SKM-1 (cell line): ENCODE data around the gene NME4.
A peak's percentile ranks its signal among the peaks of the same experiment; 100 is the strongest.

ENCODE experiments used
- DNase-seq: peaks from one replicate; lab custom pipeline; 2025; ENCODE audit not compliant: unreplicated experiment; lab: John Stamatoyannopoulos, UW

The NME4 gene

GRCh38 chr16:363110-363765, 33.8 kb upstream of the NME4 start:
- DNase-seq, result no peak

GRCh38 chr16:363766-364490, 33.1 kb upstream of the NME4 start:
- no peak for DNase-seq

DNA sequence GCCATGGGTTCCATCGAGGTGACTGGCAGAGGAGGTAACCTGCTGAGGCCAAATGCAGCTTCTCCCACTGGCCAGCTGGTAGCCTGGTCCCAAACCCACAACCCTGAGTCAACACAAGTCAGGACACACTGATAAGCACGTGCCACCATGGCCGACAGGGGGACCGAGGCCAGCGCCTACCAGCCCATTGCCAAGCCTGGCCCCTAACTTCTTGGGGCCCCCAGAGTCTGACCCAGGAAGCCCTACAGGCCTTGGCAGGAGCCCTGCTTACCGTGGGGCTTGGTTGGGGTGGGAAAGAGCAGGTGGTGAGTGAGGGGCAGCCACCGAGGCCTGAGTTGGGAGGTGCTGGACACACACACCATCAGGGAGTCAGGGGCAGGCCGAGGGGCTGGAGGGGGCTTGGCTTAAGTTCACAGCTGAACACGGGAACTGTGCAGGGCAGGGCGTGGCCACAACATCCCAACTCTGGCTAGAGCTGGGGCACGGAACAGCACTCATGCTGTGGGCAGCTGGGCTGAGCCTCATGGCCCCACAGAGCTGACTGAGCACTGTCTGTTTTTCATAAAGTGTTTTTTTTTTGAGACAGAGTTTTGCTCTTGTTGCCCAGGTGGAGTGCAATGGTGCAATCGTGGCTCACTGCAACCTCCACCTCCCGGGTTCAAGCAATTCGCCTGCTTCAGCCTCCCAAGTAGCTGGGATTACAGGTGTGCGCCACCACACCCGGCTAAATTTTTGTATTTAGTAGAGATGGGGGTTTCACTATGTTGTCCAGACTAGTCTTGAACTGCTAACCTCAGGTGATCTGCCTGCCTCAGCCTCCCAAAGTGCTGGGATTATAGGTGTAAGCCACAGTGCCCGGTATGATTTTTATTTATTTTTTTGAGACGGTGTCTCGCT, 32.2 kb upstream of the NME4 start:
- DNase-seq, result no peak

GRCh38 chr16:366476-366875, 30.5 kb upstream of the NME4 start:
- no peak for DNase-seq

DNA sequence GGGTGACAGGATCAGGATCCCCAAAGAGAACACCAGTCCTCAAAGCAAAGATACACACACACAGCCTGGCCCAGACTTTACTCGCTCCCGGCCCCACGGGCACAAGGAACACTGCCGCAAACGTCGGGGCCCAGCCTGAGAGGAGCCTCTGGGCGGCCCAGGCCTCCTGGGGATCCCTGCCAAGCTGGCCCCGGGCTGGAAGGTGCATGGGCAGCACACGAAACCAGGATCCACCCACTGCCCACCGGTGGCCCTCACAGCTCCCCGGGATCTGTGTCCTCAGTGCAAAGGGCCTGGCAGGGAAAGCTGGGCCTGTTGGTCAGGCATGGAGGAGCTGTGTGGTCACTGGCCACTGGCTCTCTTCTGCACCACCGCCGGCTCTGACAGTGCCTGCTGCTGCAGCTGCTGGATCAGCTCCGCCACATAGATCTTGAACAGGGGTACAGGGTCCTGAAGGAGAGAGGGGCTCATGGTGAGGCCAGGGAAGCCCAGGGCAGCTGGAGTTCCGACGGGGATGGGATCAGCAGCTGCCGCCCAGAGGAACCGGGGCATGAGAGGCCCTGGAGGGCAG, 29.6 kb upstream of the NME4 start:
- DNase-seq, result no peak

GRCh38 chr16:368388-369158, 28.4 kb upstream of the NME4 start:
- DNase-seq, result no peak

GRCh38 chr16:369275-369865, 27.6 kb upstream of the NME4 start:
- DNase-seq, result no peak

GRCh38 chr16:369866-370436, 27.0 kb upstream of the NME4 start:
- DNase-seq, result no peak

DNA sequence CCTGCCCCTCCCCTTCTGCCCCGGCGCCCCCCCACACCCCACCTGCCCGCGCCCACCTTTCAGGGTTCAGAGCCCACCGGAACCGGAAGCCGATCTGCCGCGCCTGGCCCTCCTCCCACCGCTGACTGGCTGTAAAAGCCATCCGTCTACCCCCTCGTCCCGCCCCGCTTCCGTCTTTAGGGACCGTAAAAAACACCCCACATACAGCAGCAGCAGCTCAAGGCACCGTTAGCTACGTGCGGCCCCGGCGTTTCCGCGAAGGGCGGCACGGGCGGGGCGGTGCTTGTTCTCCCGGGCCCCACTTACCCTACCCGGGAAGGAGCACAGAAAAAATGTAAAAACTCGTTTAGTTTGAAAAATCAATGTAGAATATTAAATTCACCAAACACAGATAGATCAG, 26.6 kb upstream of the NME4 start, which contains the start of gene MRPL28:
Gene MRPL28, minus strand, starts transcription at position 96 of the 400 bp plus-strand sequence. CDS start 320 bp downstream, outside the sequence.
- peak; percentile 88 for DNase-seq

DNA sequence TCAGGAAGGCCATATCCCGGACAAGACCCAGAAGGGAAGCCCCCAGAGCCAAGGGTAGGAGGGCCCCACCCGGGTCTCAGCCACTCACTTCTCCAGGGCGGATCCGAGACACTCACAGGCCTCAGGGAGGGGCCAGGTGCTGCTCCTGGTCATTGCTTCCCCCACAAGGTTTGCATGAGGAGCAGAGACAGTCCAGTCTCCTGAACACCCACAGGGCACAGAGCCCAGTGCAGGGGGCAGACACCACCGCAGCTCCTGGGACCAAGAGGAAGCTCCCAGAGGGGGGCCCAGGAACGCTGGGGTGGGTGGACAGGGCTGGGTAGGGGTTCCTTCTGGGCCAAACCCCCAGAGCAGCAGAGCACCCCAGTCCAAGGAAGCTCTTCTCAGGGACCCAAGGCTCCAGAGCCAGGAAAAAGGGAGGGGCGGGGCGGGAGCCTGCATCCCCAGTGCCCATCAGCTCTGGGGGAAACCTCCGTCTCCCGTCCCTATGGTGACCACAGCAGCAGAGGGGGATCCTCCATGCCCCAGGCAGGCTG, 26.0 kb upstream of the NME4 start:
- DNase-seq, result no peak

DNA sequence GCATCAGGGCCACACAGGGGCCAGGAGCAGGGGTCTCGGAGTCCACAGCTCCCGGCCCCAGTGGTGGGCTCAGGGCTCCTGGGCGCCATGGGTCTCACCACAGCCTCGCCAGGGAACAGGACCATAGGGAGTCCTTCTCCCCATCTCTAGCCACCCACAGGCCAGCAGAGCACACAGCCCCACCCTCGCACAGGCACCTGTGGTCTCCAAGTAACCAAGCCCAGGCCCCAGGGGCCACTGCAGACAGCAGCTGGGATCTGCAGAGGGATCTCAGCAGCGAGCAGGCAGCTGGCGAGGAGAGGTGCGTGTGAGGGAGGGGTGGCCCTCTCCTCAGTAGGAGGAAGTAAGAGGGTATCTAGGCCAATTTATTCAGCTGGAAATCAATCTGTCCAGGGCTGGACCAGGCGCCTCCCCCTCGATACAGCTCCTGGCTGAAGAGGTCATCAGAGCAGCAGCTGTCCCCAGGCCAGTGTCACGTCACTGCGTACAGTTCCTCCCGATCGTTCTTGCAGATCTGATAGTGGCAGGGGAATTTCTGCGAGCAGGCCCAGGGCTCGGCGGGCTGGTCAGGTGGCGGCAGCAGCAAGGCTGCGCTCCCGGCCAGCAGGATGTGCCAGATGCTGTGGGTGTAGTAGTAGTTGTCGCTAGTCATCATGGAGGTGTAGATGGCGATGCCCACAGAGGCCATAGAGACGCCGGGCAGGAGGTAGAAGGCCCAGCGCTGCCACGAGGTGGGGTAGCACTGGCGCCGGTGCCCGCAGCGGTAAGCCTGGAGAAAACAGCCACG, 25.3 kb upstream of the NME4 start:
- DNase-seq, result no peak

DNA sequence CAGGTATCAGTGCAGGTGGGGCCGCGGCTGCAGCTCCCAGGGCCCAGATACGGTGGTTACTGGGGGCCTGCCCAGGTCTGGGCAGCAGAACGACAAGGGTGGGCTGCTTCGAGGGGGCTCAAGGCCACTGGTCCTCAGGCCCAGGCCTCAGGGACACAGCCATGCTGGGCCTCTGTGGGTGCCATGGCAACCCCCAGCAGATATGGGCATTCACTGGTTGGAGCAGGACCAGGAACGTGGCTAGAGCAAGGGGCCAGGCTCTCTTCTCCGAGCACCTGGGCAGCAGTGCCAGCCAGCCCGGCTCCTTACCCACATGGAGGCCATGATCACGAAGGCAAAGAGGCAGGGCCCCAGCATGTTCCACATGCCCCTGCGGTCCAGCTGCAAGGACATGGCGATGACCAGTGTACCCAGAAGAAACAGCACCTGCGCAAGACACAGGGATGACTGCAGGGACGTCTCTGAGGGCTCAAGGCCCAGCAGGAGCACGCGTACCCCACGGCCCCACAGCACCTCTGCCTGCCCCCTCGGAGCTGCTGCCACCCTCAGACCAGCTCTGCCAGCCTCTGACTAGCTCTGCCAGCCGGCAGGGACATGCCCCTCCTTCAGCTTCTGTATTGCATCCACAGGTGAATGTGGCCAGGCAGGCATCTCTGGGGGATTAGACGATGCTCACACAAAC, 24.6 kb upstream of the NME4 start:
- no peak for DNase-seq

GRCh38 chr16:373020-373598, 23.9 kb upstream of the NME4 start:
- no peak for DNase-seq

- no peak for DNase-seq
Observed at GRCh38 chr16:373848-374615, 23.0 kb upstream of the NME4 start.

DNA sequence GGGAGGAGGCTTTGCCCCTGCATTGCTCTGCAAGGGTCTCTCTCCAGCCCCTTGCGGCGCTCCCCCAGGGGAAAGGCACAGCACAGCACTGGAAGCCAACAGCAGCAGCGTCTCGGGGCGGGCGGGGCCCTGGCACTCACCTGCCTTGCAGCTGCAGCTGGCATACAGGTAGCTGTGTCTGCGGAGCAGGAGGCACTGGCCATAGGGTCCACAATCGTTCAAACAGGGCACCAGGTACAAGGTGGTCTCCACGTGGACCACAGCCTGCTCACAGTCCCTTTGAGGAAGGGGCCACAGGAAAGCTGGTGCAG, 22.4 kb upstream of the NME4 start:
- no peak for DNase-seq

DNA sequence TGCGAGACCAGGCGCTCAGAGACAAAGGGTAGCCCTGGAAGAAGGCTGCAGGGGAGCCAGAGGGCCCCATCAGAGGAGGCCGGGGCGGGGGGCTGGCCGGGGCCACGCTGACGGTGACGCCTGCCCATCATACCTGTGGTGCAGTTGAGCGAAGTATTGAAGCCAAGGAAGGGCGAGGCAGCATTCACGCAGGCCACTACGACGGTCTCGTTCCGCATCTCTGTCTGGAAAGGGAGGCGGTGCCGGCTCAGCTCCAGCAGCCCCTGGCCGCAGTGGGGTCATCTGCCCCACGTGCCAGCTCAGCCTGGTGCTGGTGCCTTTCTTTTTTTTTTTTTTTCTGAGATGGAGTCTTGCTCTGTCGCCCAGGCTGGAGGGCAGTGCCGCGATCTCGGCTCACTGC, 21.8 kb upstream of the NME4 start:
- no peak for DNase-seq
